Left lung (tissue), 10 donors: ENCODE measurements around the gene RFX2. TPM values are rescaled to one million over a fixed set of nuclear protein-coding genes. Genes with fewer than 3 reads are reported as not detected.

ENCODE experiments used
- ATAC-seq: fragments of 200-7000 bp; cut with Tn5 transposase; one replicate; pipeline ENCODE4 v1.9.1; 2020; ENCODE audit warnings: moderate library complexity
- DNase-seq, 4 donors: peaks; one replicate each; pipeline ENCODE4 v3.0.0-alpha.2; 2013 to 2020
- H3K27ac ChIP-seq, 2 donors: fragments of 200-600 bp; sonication (generic) in 1 of 2; one replicate each; pipeline versions ENCODE4 v1.5.0 to v1.8.0; 2020 to 2021
- H3K27me3 ChIP-seq, 2 donors: fragments of 200-600 bp; sonication (generic) in 1 of 2; one replicate each; pipeline versions ENCODE4 v1.5.0 to v1.8.0; 2020 to 2021
- H3K36me3 ChIP-seq, 2 donors: fragments of 200-600 bp; sonication (generic) in 1 of 2; one replicate each; pipeline versions ENCODE4 v1.5.0 to v1.8.0; 2020 to 2021
- H3K4me1 ChIP-seq, 2 donors: fragments of 200-600 bp; one replicate each; pipeline ENCODE4 v1.8.0; 2021
- H3K4me3 ChIP-seq, 2 donors: fragments of 200-600 bp; sonication (generic) in 1 of 2; one replicate each; pipeline versions ENCODE4 v1.5.0 to v1.8.0; 2020 to 2021; ENCODE audit warnings: mild to moderate bottlenecking in 1 of 2
- H3K9me3 ChIP-seq, 2 donors: fragments of 200-600 bp; sonication (generic) in 1 of 2; one replicate each; pipeline versions ENCODE4 v1.5.0 to v1.8.0; 2020 to 2021
- intact Hi-C, 2 donors: fragments of 100-400 bp; cut with DNase I; formaldehyde crosslinking; loops; one replicate each; pipeline versions ENCODE4 v1.11.2 to v1.14.2; 2022
- polyA plus RNA-seq, 6 donors: library from polyadenylated mRNA; unstranded; fragments of 120-200 nt; gene quantifications; one replicate each; pipeline ENCODE4 v1.2.1, GENCODE V29; 2013; ENCODE audit not compliant: insufficient read length in 6 of 6
- total RNA-seq, 2 donors: library from RNA; stranded (reverse); fragmentation: NEBNext Ultra II Directional; extraction: Animal tissue kit (Norgen Biotek cat#: 25700); gene quantifications; one replicate each; pipeline ENCODE4 v1.2.1, GENCODE V29; 2021
- TF ChIP-seq, protein P1 (sequence below), 2 donors: fragments of 200-600 bp; sonication (generic) in 1 of 2; IDR thresholded peaks; one replicate each; pipeline versions ENCODE4 v1.5.0 to v1.8.0; 2021; ENCODE audit warnings: antibody characterized with exemption in 2 of 2
- donor health status: DM: no; HTN: yes; CAD: no.
- donor health status: DM: no; HTN: no; CAD: no.

The RFX2 gene
- total and polyA plus RNA-seq, 8 donors = 12.7 to 18.8 (median 16.5) TPM

DNA sequence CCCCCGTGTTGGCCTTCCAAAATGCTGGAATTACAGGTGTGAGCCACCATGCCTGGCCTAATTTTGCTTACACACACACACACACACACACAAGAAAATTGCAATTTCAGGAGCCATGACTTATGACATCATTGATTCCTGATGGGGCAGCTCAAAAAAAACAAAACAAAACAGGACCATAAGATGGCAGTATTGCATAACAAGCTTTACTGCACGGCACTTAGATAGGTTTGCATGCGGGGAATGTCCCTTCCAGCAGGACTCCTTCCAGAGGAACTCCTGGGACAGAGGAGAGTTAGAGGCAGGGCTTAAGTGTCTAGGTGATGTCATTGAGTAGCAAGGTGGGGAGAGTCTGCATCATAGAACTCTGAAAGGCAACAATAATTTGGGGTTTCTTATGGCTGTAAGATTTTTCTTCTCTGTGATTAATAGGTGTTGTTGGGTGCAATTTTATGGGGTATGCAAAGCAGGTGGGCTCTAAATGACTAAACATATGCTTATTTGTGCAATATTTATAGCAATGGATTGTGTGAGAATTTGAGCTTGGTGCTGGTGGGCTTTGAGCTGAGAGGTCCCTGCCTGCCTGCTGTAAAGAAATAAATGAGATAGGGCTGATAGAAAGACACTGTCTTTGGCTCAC is 16.2 kb upstream of the RFX2 start:
- Histone ChIP-seq H3K4me3 (no peak overlapping the region), H3K36me3 (no peaks in the 10 kb centered on the region), H3K4me1 (no peaks in the 10 kb centered on the region), H3K9me3 (peaks cover 0 to 6% of the 10 kb centered on the region in 2 donors), H3K27me3 (no peaks in the 10 kb centered on the region), H3K27ac (no peak overlapping the region)
- intact Hi-C loops = loop anchor here in 1 of 2 donors (10.0 kb wide), 1 partner anchor 72 kb away; no protein-coding TSS in a partner anchor
- DNase-seq (no peak), ATAC-seq (peak; percentile 86)
- TF ChIP-seq, protein P1, sequence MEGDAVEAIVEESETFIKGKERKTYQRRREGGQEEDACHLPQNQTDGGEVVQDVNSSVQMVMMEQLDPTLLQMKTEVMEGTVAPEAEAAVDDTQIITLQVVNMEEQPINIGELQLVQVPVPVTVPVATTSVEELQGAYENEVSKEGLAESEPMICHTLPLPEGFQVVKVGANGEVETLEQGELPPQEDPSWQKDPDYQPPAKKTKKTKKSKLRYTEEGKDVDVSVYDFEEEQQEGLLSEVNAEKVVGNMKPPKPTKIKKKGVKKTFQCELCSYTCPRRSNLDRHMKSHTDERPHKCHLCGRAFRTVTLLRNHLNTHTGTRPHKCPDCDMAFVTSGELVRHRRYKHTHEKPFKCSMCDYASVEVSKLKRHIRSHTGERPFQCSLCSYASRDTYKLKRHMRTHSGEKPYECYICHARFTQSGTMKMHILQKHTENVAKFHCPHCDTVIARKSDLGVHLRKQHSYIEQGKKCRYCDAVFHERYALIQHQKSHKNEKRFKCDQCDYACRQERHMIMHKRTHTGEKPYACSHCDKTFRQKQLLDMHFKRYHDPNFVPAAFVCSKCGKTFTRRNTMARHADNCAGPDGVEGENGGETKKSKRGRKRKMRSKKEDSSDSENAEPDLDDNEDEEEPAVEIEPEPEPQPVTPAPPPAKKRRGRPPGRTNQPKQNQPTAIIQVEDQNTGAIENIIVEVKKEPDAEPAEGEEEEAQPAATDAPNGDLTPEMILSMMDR (IDR thresholded peaks at IDR 0.05) = peak in 1 of 2 donors; percentile 14

DNA sequence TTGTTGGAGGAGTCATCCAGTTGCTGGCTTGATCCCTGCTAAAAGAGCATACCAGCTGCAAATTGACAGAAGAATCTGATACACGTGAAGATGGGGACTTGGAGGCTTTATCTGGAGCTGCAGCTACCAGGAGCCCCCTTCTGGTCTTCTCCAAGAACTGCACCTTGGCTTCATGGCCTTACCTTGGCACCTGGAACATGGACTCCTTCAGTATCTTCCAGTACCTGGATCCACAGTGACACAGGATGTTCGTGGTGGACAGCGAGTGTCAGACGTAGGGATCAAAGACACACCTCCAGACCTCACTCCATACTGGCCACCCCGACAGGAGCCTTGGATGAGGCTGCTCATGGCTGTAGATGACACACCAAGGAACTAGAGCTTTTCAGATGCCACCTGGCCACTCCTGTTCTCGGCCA is 15.3 kb upstream of the RFX2 start:
- ATAC-seq (peak; percentile 97), DNase-seq (peak in 1 of 4 donors; percentile 52)
- no peak overlapping the region for H3K4me3 ChIP-seq
- TF ChIP-seq, protein P1 (IDR thresholded peaks at IDR 0.05) = peak; percentile 80 to 93
- intact Hi-C loops = loop anchor here (2.0 to 10.0 kb wide), 2 partner anchors 71 to 77 kb away; no protein-coding TSS in a partner anchor
- H3K9me3 ChIP-seq = peaks cover 0 to 6% of the 10 kb centered on the region in 2 donors
- H3K4me1 ChIP-seq = no peaks in the 10 kb centered on the region
- no peak overlapping the region for H3K27ac ChIP-seq
- no peaks in the 10 kb centered on the region for H3K36me3 ChIP-seq
- H3K27me3 ChIP-seq = no peaks in the 10 kb centered on the region

DNA sequence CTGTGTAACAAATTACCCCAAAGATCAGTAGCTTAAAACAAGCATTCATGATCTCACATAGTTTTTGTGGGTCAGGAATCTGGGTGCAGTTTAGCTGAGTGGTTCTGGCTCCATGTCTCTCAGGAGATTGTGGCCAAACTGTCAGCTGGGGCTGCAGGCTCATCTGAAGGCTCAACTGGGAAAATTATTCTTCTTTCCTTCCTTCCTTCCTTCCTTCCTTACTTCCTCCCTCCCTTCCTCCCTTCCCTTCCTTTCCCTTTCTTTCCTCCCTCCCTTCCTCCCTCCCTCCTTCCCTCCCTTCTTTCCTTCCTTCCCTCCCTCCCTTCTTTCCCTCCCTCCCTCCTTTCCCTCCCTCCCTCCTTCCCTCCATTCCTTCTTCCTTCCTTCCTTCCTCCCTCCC is 8.7 kb upstream of the RFX2 start:
- Histone ChIP-seq H3K27me3 (no peaks in the 10 kb centered on the region), H3K27ac (no peak overlapping the region), H3K4me1 (no peaks in the 10 kb centered on the region), H3K36me3 (no peaks in the 10 kb centered on the region), H3K4me3 (no peak overlapping the region), H3K9me3 (peaks cover 0 to 9% of the 10 kb centered on the region in 2 donors)
- no peak for ATAC-seq
- DNase-seq = no peak
- TF ChIP-seq, protein P1 (IDR thresholded peaks at IDR 0.05) = no peak
- intact Hi-C loops = no loop called here

DNA sequence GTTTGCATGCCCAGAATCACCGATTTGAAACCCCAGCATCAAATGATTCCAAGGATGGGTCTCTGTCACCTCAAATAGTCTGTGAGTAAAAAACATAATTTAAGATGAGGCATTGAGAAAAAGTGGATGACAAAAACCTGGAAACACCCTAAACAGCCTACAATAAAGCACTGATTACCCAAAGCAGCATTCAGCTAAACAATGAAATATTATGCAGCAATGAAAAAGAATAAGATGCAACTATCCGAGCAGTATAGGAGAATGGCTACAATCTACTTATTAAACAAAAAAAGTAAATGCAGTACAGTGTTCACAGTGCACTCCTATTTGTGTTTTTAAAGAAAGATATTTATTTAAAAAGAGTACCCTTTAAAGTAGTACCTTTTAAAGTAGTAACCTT is 7.7 kb upstream of the RFX2 start:
- TF ChIP-seq, protein P1 (IDR thresholded peaks at IDR 0.05) = no peak
- DNase-seq = no peak
- Histone ChIP-seq H3K4me3 (no peak overlapping the region), H3K27ac (no peak overlapping the region), H3K4me1 (no peaks in the 10 kb centered on the region), H3K27me3 (no peaks in the 10 kb centered on the region), H3K9me3 (peaks cover 0 to 9% of the 10 kb centered on the region in 2 donors), H3K36me3 (no peaks in the 10 kb centered on the region)
- no peak for ATAC-seq
- intact Hi-C loops = no loop called here

DNA sequence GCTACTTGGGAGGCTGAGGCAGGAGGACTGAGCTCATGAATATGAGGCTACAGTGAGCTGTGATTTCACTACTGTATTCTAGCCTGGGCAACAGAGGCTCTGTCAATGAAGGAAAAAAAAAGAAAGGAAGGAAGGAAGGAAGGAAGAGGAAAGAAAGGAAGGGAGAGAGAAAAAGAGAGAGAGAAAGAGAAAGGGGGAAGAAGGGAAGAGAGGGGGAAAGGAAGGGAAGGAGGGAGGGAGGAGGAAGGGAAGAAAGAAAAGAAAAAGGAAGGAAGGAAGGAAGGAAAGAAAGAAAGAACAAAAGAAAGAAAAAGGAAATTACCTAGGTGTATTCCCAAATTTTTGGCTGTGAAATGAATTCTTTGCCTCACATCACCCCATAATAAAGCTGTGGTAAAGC is 7.2 kb upstream of the RFX2 start:
- TF ChIP-seq, protein P1 (IDR thresholded peaks at IDR 0.05) = no peak
- intact Hi-C loops = no loop called here
- H3K9me3 ChIP-seq = peaks cover 0 to 9% of the 10 kb centered on the region in 2 donors
- H3K27ac ChIP-seq = no peak overlapping the region
- ATAC-seq = no peak
- H3K4me3 ChIP-seq = no peak overlapping the region
- H3K27me3 ChIP-seq = no peaks in the 10 kb centered on the region
- H3K4me1 ChIP-seq = no peaks in the 10 kb centered on the region
- DNase-seq = no peak
- H3K36me3 ChIP-seq = no peaks in the 10 kb centered on the region
